Measurements from ENCODE around the gene TBCK. TPM values are rescaled to one million over a fixed set of nuclear protein-coding genes. Genes with fewer than 3 reads are reported as not detected.

Gene TBCK
- total and polyA plus RNA-seq, 4 donors, result 4.9 to 25.5 (median 15.8) TPM

- H3K4me1 ChIP-seq (ENCODE audit: control insufficient read depth in 4 of 4, insufficient read depth in 4 of 4, low read length in 3 of 4), result no peaks in the 10 kb centered on the region
- DNase-seq (ENCODE audit: low spot score), result no peak
- no peak overlapping the region for H3K9ac ChIP-seq (ENCODE audit: low read depth in 1 of 2, low read length in 2 of 2)
- H3K27ac ChIP-seq (ENCODE audit: low read depth in 1 of 2, low read length in 2 of 2), result no peak overlapping the region
- no peak overlapping the region for H3K4me3 ChIP-seq (ENCODE audit: low read depth in 1 of 3, low read length in 3 of 3)
- 86% methylated on average over 2 of the region's 2 CpGs for WGBS
- H3K36me3 ChIP-seq (ENCODE audit: control insufficient read depth in 4 of 4, insufficient read depth in 3 of 4, low read depth in 1 of 4, low read length in 3 of 4), result peaks cover 0 to 4% (median 0%) of the 10 kb centered on the region in 4 donors
- no peaks in the 10 kb centered on the region for H3K27me3 ChIP-seq (ENCODE audit: control insufficient read depth in 4 of 4, insufficient read depth in 4 of 4, low read length in 3 of 4)
- TF ChIP-seq GABPA (IDR thresholded peaks at IDR 0.05 in 1 of 2, conservative IDR thresholded peaks at IDR 0.05 in 1 of 2), result no peak
- no peak for TF ChIP-seq FOXA1 (IDR thresholded peaks at IDR 0.05)
- TF ChIP-seq MAX (IDR thresholded peaks at IDR 0.05), result no peak
- no peak for TF ChIP-seq YY1 (IDR thresholded peaks at IDR 0.05)
- no peak for TF ChIP-seq CTCF (IDR thresholded peaks at IDR 0.05; ENCODE audit: low read depth, low read length, missing input control)
- TF ChIP-seq RXRA (IDR thresholded peaks at IDR 0.05), result no peak
- TF ChIP-seq ATF3 (IDR thresholded peaks at IDR 0.05), result no peak
- TF ChIP-seq EGR1 (IDR thresholded peaks at IDR 0.05; ENCODE audit: low read depth in 2 of 2), result no peak
- TF ChIP-seq JUND (IDR thresholded peaks at IDR 0.05), result no peak
- no peak for TF ChIP-seq HNF4A (conservative IDR thresholded peaks at IDR 0.05)
- no peak for TF ChIP-seq ZBTB33 (IDR thresholded peaks at IDR 0.05)
- no peak for TF ChIP-seq RAD21 (IDR thresholded peaks at IDR 0.05)
- no peak for TF ChIP-seq TAF1 (conservative IDR thresholded peaks at IDR 0.05)
- H3K9me3 ChIP-seq (ENCODE audit: control insufficient read depth in 4 of 4, low read length in 3 of 4), result no peaks in the 10 kb centered on the region
Observed at GRCh38 chr4:106048250-106048971, 267.6 kb downstream of the TBCK start.

- WGBS, result over 99% methylated on average over 3 of the region's 3 CpGs
- Histone ChIP-seq H3K27me3 (ENCODE audit: control insufficient read depth in 4 of 4, insufficient read depth in 4 of 4, low read length in 3 of 4) (no peaks in the 10 kb centered on the region), H3K4me1 (ENCODE audit: control insufficient read depth in 4 of 4, insufficient read depth in 4 of 4, low read length in 3 of 4) (no peaks in the 10 kb centered on the region), H3K27ac (ENCODE audit: low read depth in 1 of 2, low read length in 2 of 2) (no peak overlapping the region), H3K4me3 (ENCODE audit: low read depth in 1 of 3, low read length in 3 of 3) (no peak overlapping the region), H3K36me3 (ENCODE audit: control insufficient read depth in 4 of 4, insufficient read depth in 3 of 4, low read depth in 1 of 4, low read length in 3 of 4) (peaks cover 0 to 4% (median 0%) of the 10 kb centered on the region in 4 donors), H3K9ac (ENCODE audit: low read depth in 1 of 2, low read length in 2 of 2) (no peak overlapping the region), H3K9me3 (ENCODE audit: control insufficient read depth in 4 of 4, low read length in 3 of 4) (no peaks in the 10 kb centered on the region)
- no peak for TF ChIP-seq GABPA (IDR thresholded peaks at IDR 0.05 in 1 of 2, conservative IDR thresholded peaks at IDR 0.05 in 1 of 2)
- no peak for TF ChIP-seq YY1 (IDR thresholded peaks at IDR 0.05)
- TF ChIP-seq RAD21 (IDR thresholded peaks at IDR 0.05), result no peak
- TF ChIP-seq ATF3 (IDR thresholded peaks at IDR 0.05), result no peak
- no peak for TF ChIP-seq NR2F2 (IDR thresholded peaks at IDR 0.05)
- no peak for DNase-seq (ENCODE audit: low spot score)
Observed at GRCh38 chr4:106046083-106046482, 269.9 kb downstream of the TBCK start.

Data from liver (tissue), 9 donors.